IMR-90 (cell line): Measurements from ENCODE around the gene ELL. TPM values are rescaled to one million over a fixed set of nuclear protein-coding genes. Genes with fewer than 3 reads are reported as not detected.
A peak's percentile ranks its signal among the peaks of the same experiment; 100 is the strongest.

ENCODE experiments used
- ATAC-seq: fragments of 200-7000 bp; cut with Tn5 transposase; 2 replicates; pipeline ENCODE4 v1.9.1; 2020; ENCODE audit warnings: low read depth, mild to moderate bottlenecking, moderate library complexity
- BruUV-seq: library from RNA; stranded (reverse); fragments of 400-500 nt; replicated peaks from 2 replicates; lab custom pipeline; 2021; lab: Mats Ljungman, UMichigan
- CTCF ChIA-PET: fragments of 300-600 bp; formaldehyde crosslinking; extraction: SDS; loops from one replicate; lab custom pipeline; 2021; ENCODE audit warnings: antibody characterized with exemption; lab: Yijun Ruan, JAX
- POLR2A ChIA-PET: fragments of 300-600 bp; sonication (Branson Sonifier 250); formaldehyde crosslinking; loops from one replicate; lab custom pipeline; 2022; ENCODE audit warnings: antibody characterized with exemption; ENCODE audit not compliant: unreplicated experiment; lab: Charles Lee
- DNase-seq: peaks from one replicate; pipeline ENCODE4 v3.0.0; 2013
- H2AFZ ChIP-seq: replicated peaks from 2 replicates; pipeline ENCODE3; 2013; ENCODE audit warnings: low read length, mild to moderate bottlenecking; ENCODE audit not compliant: poor library complexity
- H2AK5ac ChIP-seq: 2 replicates; pipeline ENCODE4 v1.6.1; 2013; ENCODE audit warnings: low read depth, low read length, inconsistent platforms
- H2AK9ac ChIP-seq: replicated peaks from 2 replicates; pipeline ENCODE3; 2013; ENCODE audit warnings: mild to moderate bottlenecking, low read depth, low read length, moderate library complexity; ENCODE audit not compliant: poor library complexity
- H2BK120ac ChIP-seq: 2 replicates; pipeline ENCODE4 v1.6.1; 2013; ENCODE audit warnings: low read depth, low read length, inconsistent platforms
- H2BK15ac ChIP-seq: 3 replicates; pipeline ENCODE4 v1.6.1; 2013; ENCODE audit warnings: low read depth, low read length, inconsistent platforms
- H2BK20ac ChIP-seq: 2 replicates; pipeline ENCODE4 v1.6.1; 2013; ENCODE audit warnings: low read depth, mild to moderate bottlenecking, inconsistent platforms, low read length, moderate library complexity
- H2BK5ac ChIP-seq: 2 replicates; pipeline ENCODE4 v1.6.1; 2013; ENCODE audit warnings: mild to moderate bottlenecking, low read depth, low read length, inconsistent platforms; ENCODE audit not compliant: poor library complexity, severe bottlenecking
- H3K14ac ChIP-seq: replicated peaks from 2 replicates; pipeline ENCODE4 v1.6.1; 2013; ENCODE audit warnings: low read depth, low read length, inconsistent platforms
- H3K18ac ChIP-seq: 2 replicates; pipeline ENCODE4 v1.6.1; 2013; ENCODE audit warnings: low read depth, low read length, control low read depth
- H3K23ac ChIP-seq: 2 replicates; pipeline ENCODE4 v1.6.1; 2013; ENCODE audit warnings: low read depth, low read length, inconsistent platforms
- H3K27ac ChIP-seq: 2 replicates; pipeline ENCODE4 v1.5.1; 2013; ENCODE audit warnings: mild to moderate bottlenecking, control low read depth, low read length; ENCODE audit not compliant: insufficient read depth
- H3K27me3 ChIP-seq: 2 replicates; pipeline ENCODE4 v1.6.1; 2013; ENCODE audit warnings: low read length; ENCODE audit not compliant: control insufficient read depth, insufficient read depth
- H3K36me3 ChIP-seq: 2 replicates; pipeline ENCODE4 v1.6.1; 2013; ENCODE audit warnings: low read length, mixed read lengths; ENCODE audit not compliant: control insufficient read depth, insufficient read depth
- H3K4ac ChIP-seq: 2 replicates; pipeline ENCODE4 v1.6.1; 2013; ENCODE audit warnings: low read depth, low read length, inconsistent platforms
- H3K4me1 ChIP-seq: 2 replicates; pipeline ENCODE4 v1.6.1; 2013; ENCODE audit warnings: low read length, mixed read lengths; ENCODE audit not compliant: control insufficient read depth, insufficient read depth
- H3K4me2 ChIP-seq: 2 replicates; pipeline ENCODE4 v1.6.1; 2013; ENCODE audit warnings: low read depth, mild to moderate bottlenecking, control low read depth, low read length, moderate library complexity
- H3K4me3 ChIP-seq: 2 replicates; pipeline ENCODE4 v1.5.1; 2013; ENCODE audit warnings: low read depth, mild to moderate bottlenecking, control low read depth, low read length, moderate library complexity; ENCODE audit not compliant: insufficient read depth
- H3K56ac ChIP-seq: 2 replicates; pipeline ENCODE4 v1.6.1; 2013; ENCODE audit warnings: low read length, inconsistent platforms; ENCODE audit not compliant: insufficient read depth; ENCODE audit errors: extremely low read depth
- H3K79me1 ChIP-seq, 2 experiments: 2 replicates each; pipeline ENCODE4 v1.6.1; 2013; ENCODE audit warnings: low read length in 2 of 2, inconsistent platforms in 1 of 2, low read depth in 1 of 2
- H3K9ac ChIP-seq: 2 replicates; pipeline ENCODE4 v1.6.1; 2013; ENCODE audit warnings: low read depth, low read length, control low read depth
- H3K9me1 ChIP-seq: 2 replicates; pipeline ENCODE4 v1.6.1; 2013; ENCODE audit warnings: low read length, inconsistent platforms; ENCODE audit not compliant: insufficient read depth
- H3K9me3 ChIP-seq: 2 replicates; pipeline ENCODE4 v1.6.1; 2013; ENCODE audit warnings: low read length; ENCODE audit not compliant: control insufficient read depth, insufficient read depth
- H4K20me1 ChIP-seq: 2 replicates; pipeline ENCODE4 v1.6.1; 2013; ENCODE audit warnings: low read length, inconsistent platforms; ENCODE audit not compliant: insufficient read depth
- H4K5ac ChIP-seq: 2 replicates; pipeline ENCODE4 v1.6.1; 2013; ENCODE audit warnings: mild to moderate bottlenecking, low read depth, low read length, control low read depth
- H4K8ac ChIP-seq, 2 experiments: 2 replicates each; pipeline ENCODE4 v1.6.1; 2013; ENCODE audit warnings: low read depth in 2 of 2, low read length in 2 of 2, control low read depth in 1 of 2, inconsistent platforms in 1 of 2
- H4K91ac ChIP-seq: 2 replicates; pipeline ENCODE4 v1.6.1; 2013; ENCODE audit warnings: low read depth, low read length, inconsistent platforms; ENCODE audit not compliant: insufficient read depth
- FOS ChIP-seq: fragments of 150-350 bp; IDR thresholded peaks from 2 replicates; pipeline ENCODE4 v1.6.1; 2016; ENCODE audit warnings: low read depth, low read length
- MAFK ChIP-seq: IDR thresholded peaks from 2 replicates; pipeline ENCODE4 v1.6.1; 2012; ENCODE audit warnings: low read depth, low read length, improper control_type of control experiment
- NFE2L2 ChIP-seq: fragments of 150-350 bp; IDR thresholded peaks from 2 replicates; pipeline ENCODE4 v1.6.1; 2016; ENCODE audit warnings: low read depth, mild to moderate bottlenecking, low read length
- SMC3 ChIP-seq: fragments of 150-350 bp; IDR thresholded peaks from 2 replicates; pipeline ENCODE4 v1.6.1; 2016; ENCODE audit warnings: low read depth, mild to moderate bottlenecking, antibody characterized with exemption, low read length, moderate library complexity
- WGBS, 2 experiments: methylation state at CpG; one replicate each; pipeline versions ENCODE4 v1.1.5 to v1.1.7; 2013; ENCODE audit warnings: missing lambda C conversion rate in 2 of 2; ENCODE audit not compliant: insufficient read length in 1 of 2; ENCODE audit errors: extremely low coverage in 2 of 2; 5-methylcytosine and 5-hydroxymethylcytosine counted together
- dilution Hi-C: fragments of 300-500 bp; cut with HindIII; formaldehyde crosslinking; loops from one replicate; pipeline ENCODE4 v1.14.3; 2018; ENCODE audit warnings: low sequenced_read_pairs; ENCODE audit not compliant: unreplicated experiment
- in situ Hi-C: fragments of 300-500 bp; cut with MboI; formaldehyde crosslinking; loops from 3 replicates; pipeline ENCODE4 v1.14.3; 2019; ENCODE audit warnings: low sequenced_read_pairs, inconsistent platforms, mixed read lengths
- intact Hi-C: fragments of 100-400 bp; cut with micrococcal nuclease; formaldehyde crosslinking; loops from 2 replicates; pipeline ENCODE4 v1.10.0; 2022
- polyA plus RNA-seq, 3 experiments: library from polyadenylated mRNA; depleted of rRNA; stranded (reverse); fragments of >200 nt; gene quantifications; 2 replicates each; pipeline ENCODE4 v1.2.3, GENCODE V29; 2012; ENCODE audit warnings: low replicate concordance in 1 of 3
- total RNA-seq: library from RNA; depleted of rRNA; stranded (reverse); fragments of >200 nt; gene quantifications from 2 replicates; pipeline ENCODE4 v1.2.3, GENCODE V29; 2012
- TF ChIP-seq, protein P1 (sequence below): fragments of 150-350 bp; IDR thresholded peaks from 2 replicates; pipeline ENCODE4 v1.6.1; 2017; ENCODE audit warnings: mild to moderate bottlenecking, antibody characterized with exemption, low read length, low read depth
- TF ChIP-seq, protein P2 (sequence below): fragments of 150-350 bp; IDR thresholded peaks from 2 replicates; pipeline ENCODE4 v1.6.1; 2016; ENCODE audit warnings: low read depth, mild to moderate bottlenecking, low read length, moderate library complexity, borderline replicate concordance

The ELL gene
- total and polyA plus RNA-seq, 2 of the 4 experiments (the other 2 are of a cell fraction): 6.3 to 13.1 TPM

DNA sequence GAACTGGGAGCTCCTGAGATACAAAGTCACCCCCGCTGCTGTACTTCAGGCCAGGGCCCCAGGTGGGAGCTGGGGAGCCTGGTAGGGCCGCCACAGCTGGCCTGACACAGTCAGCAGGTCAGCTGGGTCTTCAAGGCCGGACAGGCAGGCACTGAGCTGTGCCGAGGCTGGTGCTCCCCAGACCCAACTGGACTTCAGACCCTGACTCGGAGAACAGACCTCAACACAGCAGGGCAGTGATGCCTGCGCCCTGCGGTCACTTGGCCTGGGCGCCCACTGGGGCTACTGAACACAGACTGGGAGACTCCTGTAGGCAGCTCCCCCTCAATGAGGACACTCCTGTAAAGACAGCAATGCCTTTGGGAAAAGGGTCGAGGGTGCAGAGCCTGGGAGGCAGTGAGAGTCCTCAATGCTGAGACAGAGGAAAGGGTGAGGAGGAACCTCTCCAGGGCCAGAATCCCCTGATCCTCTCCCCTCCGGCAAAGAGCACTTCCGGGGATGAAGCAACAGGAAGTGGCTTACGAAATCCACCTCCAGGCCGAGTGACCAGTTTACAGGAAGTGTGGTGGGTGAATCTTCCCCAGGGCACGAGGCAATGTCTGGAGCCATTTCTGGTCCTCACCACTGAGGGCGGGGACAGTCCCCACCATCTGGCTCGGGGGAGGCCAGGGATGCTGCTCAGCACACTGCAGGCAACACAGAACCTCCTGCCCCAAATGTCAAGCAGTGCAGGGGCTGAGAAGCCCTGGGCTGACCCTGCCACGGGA, 43.1 kb downstream of the ELL start (continued):
- TF ChIP-seq, protein P1, sequence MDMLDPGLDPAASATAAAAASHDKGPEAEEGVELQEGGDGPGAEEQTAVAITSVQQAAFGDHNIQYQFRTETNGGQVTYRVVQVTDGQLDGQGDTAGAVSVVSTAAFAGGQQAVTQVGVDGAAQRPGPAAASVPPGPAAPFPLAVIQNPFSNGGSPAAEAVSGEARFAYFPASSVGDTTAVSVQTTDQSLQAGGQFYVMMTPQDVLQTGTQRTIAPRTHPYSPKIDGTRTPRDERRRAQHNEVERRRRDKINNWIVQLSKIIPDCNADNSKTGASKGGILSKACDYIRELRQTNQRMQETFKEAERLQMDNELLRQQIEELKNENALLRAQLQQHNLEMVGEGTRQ: no peak; the same call in 1 of the 2 replicates
- TF ChIP-seq NFE2L2: no peak
- TF ChIP-seq FOS: no peak

DNA sequence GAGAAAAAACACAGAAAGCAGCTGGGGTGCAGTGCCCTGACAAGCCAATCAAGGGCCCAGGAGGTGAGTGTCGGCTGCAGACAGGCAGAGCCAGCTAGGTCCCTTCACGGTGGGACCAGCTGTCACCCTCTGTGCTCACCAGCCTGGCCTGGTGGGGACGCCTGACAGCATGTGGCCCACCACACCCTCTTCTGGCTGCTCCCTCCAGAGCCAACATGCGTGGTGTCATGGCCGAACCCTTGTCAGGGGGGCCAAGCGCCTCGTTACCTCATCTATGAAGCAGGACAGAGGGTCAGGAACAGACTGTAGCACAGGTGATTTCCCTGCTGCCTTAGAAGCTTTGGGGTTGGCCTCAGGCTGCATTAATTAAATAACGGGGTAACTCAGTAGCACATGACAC, 43.9 kb downstream of the ELL start:
- ChIA-PET CTCF (no interaction called here), POLR2A (no interaction called here)
- no peak for DNase-seq
- dilution Hi-C loops (no loop called here), in situ Hi-C loops (no loop called here), intact Hi-C loops (no loop called here)
- Histone ChIP-seq H3K56ac (no peak overlapping the region), H3K4me2 (no peak overlapping the region), H3K9me1 (peaks cover 51% of the 10 kb centered on the region), H2BK5ac (peak overlapping the region; percentile 85), H4K5ac (no peak overlapping the region), H2AK5ac (peak overlapping the region; percentile 97), H3K4me1 (peaks cover 39% of the 10 kb centered on the region), H3K18ac (no peak overlapping the region; the same call in 1 of the 2 replicates), H3K4ac (peak overlapping the region; percentile 88; the same call in 1 of the 2 replicates), H3K23ac (no peak overlapping the region), H2AK9ac (no peak overlapping the region), H3K79me1 (peaks cover 37 to 98% of the 10 kb centered on the region in 2 experiments), H3K14ac (no peak overlapping the region), H4K20me1 (peaks cover 61% of the 10 kb centered on the region), H2BK15ac (peak overlapping the region; percentile 79; the same call in 1 of the 3 replicates), H3K36me3 (peaks cover 3% of the 10 kb centered on the region; the same call in 1 of the 2 replicates), H2AFZ (no peak overlapping the region), H2BK120ac (peak overlapping the region; percentile 88), H2BK20ac (peak overlapping the region; percentile 91; the same call in 1 of the 2 replicates), H3K27me3 (no peaks in the 10 kb centered on the region), H4K91ac (peak overlapping the region; percentile 98), H3K9ac (no peak overlapping the region), H4K8ac (peak overlapping the region; percentile 67 to 91; a peak in 2 of 4 replicates), H3K9me3 (no peaks in the 10 kb centered on the region), H3K27ac (peak overlapping the region; percentile 90), H3K4me3 (no peak overlapping the region)
- 90% methylated on average over 5 of the region's 8 CpGs; no CpG with 5 or more reads in 1 of the 2 experiments for WGBS, 2 experiments
- BruUV-seq: no TSS peak
- no peak for ATAC-seq
- TF ChIP-seq NFE2L2: no peak
- TF ChIP-seq, protein P2, sequence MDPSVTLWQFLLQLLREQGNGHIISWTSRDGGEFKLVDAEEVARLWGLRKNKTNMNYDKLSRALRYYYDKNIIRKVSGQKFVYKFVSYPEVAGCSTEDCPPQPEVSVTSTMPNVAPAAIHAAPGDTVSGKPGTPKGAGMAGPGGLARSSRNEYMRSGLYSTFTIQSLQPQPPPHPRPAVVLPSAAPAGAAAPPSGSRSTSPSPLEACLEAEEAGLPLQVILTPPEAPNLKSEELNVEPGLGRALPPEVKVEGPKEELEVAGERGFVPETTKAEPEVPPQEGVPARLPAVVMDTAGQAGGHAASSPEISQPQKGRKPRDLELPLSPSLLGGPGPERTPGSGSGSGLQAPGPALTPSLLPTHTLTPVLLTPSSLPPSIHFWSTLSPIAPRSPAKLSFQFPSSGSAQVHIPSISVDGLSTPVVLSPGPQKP: no peak
- no peak for TF ChIP-seq SMC3
- no peak for TF ChIP-seq MAFK
- TF ChIP-seq FOS: no peak
